Prostate gland (tissue), 2 donors: Measurements from ENCODE around the gene R3HDM4. TPM values are rescaled to one million over a fixed set of nuclear protein-coding genes. Genes with fewer than 3 reads are reported as not detected.
A peak's percentile ranks its signal among the peaks of the same experiment; 100 is the strongest.

ENCODE experiments used
- DNase-seq: peaks from one replicate; pipeline ENCODE4 v3.0.0-alpha.2; 2019; ENCODE audit warnings: low spot score
- H3K27ac ChIP-seq, 2 donors: fragments of 200-600 bp; sonication (generic); 2 replicates each; pipeline ENCODE4 v1.5.1; 2017 to 2019
- H3K27me3 ChIP-seq: fragments of 200-600 bp; sonication (generic); replicated peaks from 2 replicates; pipeline ENCODE4 v1.5.1; 2019; ENCODE audit not compliant: insufficient read depth
- H3K36me3 ChIP-seq, 2 donors: fragments of 200-600 bp; sonication (generic); 1 replicate in 1 of 2; 2 replicates in 1 of 2; pipeline versions ENCODE4 v1.5.1 to v1.8.1; 2017 to 2019
- H3K4me1 ChIP-seq: fragments of 200-600 bp; sonication (generic); replicated peaks from 2 replicates; pipeline ENCODE4 v1.5.1; 2019
- H3K4me3 ChIP-seq, 2 donors: fragments of 200-600 bp; sonication (generic); 2 replicates each; pipeline ENCODE4 v1.5.1; 2017 to 2019
- H3K9me3 ChIP-seq: fragments of 200-600 bp; sonication (generic); 2 replicates; pipeline ENCODE4 v1.5.1; 2017
- POLR2A ChIP-seq: fragments of 450-650 bp; IDR thresholded peaks from one replicate; pipeline ENCODE4 v1.6.1; 2016; ENCODE audit warnings: antibody characterized with exemption, mild to moderate bottlenecking
- POLR2AphosphoS5 ChIP-seq: sonication (generic); formaldehyde crosslinking; IDR thresholded peaks from one replicate; pipeline ENCODE4 v1.6.1; 2017; ENCODE audit warnings: antibody characterized with exemption
- WGBS: methylation state at CpG from one replicate; pipeline ENCODE4 v1.1.5; 2018; 5-methylcytosine and 5-hydroxymethylcytosine counted together
- intact Hi-C: fragments of 100-400 bp; cut with DNase I; formaldehyde crosslinking; loops from one replicate; pipeline ENCODE4 v1.14.2; 2022
- total RNA-seq, 2 donors: library from RNA; depleted of rRNA; stranded (reverse); fragments of >200 nt; gene quantifications; one replicate each; pipeline ENCODE4 v1.1.0, GENCODE V29; 2016
- TF ChIP-seq, protein P1 (sequence below), 4 experiments: fragments of 200-600 bp in 2 of 4; fragments of 450-650 bp in 2 of 4; sonication (generic) in 2 of 4; IDR thresholded peaks; 1 replicate in 3 of 4; 2 replicates in 1 of 4; pipeline ENCODE4 v1.5.1; 2016 to 2019; ENCODE audit warnings: antibody characterized with exemption in 4 of 4, mild to moderate bottlenecking in 2 of 4, moderate library complexity in 2 of 4

Gene R3HDM4
- total RNA-seq, 2 donors from 2014 or later: 36.9 to 58.7 TPM

DNA sequence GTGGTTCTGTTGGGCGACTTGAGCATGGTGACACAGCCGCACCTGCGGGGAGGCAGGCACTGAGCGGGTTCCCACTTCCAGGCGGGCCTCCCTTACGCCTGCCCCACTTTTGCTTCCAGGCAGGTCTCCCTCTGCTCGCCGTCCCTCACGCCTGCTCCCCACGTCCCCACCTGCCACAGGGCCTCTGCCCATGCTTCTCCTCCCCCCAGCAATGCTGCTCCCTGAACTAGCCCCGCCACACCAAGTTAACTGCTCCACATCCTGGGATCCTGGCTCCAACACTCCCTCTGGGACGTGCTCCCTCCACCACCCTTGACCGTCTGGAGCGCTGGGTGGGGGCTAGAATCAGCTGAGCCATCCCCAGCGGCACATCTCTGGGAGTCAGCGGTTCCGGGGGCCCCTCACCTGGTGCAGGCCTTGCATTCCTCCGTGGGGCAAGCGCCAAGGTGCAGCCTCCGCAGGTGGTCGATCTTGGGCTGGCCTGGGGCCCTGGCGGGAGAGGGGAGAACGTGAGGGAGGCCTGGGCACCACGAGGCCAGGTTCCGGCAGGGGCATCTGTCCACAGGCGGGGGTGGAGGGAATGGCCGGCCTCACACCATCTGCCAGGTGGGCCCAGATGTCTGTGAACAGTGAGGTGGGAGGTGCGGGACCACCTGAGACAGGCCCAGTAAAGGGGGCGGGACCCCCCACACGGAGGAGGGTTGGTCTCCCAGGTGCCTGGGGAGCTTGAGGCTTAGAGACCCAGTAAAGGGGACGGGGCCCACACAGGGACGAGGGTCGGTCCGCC lies 44.4 kb downstream of the R3HDM4 start:
- Histone ChIP-seq H3K4me1 (no peaks in the 10 kb centered on the region), H3K27me3 (no peaks in the 10 kb centered on the region), H3K4me3 (no peak overlapping the region), H3K27ac (peak overlapping the region; percentile 69 to 74), H3K9me3 (no peaks in the 10 kb centered on the region), H3K36me3 (no peaks in the 10 kb centered on the region)
- intact Hi-C loops: loop anchor here (2.0 to 5.0 kb wide), 2 partner anchors 44 to 114 kb away; partner anchors contain the start of genes R3HDM4 and WDR18
- 91% methylated on average over 34 of the region's 34 CpGs for WGBS
- no peak for DNase-seq
- TF ChIP-seq POLR2A (no peak), POLR2AphosphoS5 (no peak)
- TF ChIP-seq, protein P1, sequence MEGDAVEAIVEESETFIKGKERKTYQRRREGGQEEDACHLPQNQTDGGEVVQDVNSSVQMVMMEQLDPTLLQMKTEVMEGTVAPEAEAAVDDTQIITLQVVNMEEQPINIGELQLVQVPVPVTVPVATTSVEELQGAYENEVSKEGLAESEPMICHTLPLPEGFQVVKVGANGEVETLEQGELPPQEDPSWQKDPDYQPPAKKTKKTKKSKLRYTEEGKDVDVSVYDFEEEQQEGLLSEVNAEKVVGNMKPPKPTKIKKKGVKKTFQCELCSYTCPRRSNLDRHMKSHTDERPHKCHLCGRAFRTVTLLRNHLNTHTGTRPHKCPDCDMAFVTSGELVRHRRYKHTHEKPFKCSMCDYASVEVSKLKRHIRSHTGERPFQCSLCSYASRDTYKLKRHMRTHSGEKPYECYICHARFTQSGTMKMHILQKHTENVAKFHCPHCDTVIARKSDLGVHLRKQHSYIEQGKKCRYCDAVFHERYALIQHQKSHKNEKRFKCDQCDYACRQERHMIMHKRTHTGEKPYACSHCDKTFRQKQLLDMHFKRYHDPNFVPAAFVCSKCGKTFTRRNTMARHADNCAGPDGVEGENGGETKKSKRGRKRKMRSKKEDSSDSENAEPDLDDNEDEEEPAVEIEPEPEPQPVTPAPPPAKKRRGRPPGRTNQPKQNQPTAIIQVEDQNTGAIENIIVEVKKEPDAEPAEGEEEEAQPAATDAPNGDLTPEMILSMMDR (IDR thresholded peaks at IDR 0.05): no peak

DNA sequence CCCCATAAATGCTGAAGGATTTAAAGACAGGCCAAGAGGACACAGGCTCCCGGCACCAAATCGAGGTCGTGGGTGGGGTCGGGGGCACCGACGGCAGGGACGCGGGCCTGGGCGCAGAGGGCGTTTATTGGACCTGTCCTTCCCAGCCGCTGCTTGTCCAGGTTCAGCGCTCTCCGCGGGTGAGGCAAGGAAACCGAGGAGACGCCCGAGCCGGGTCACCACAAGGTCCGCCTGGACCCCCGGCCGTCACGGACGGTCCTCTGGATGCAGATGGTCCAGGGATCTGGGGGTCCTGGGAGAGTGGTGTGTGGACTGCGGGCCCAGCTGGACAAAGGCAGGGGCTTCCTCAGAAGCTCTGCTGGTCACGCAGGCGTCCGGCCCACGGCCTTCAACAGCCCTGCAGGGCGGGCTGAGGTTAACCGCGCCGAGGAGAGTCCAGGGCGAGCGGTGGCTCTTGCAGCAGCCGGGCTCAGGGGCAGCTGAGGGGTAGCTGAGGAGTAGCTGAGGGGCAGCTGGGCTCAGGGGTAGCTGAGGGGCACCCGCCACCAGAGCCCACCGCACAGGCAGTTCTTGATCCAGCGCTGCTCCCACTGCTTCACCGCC lies 45.1 kb downstream of the R3HDM4 start:
- no peak overlapping the region for H3K4me3 ChIP-seq
- no peaks in the 10 kb centered on the region for H3K36me3 ChIP-seq
- H3K4me1 ChIP-seq: no peaks in the 10 kb centered on the region
- no peaks in the 10 kb centered on the region for H3K27me3 ChIP-seq
- no peak for DNase-seq
- WGBS: 89% methylated on average over 38 of the region's 39 CpGs
- no peaks in the 10 kb centered on the region for H3K9me3 ChIP-seq
- intact Hi-C loops: loop anchor here (2.0 to 5.0 kb wide), 2 partner anchors 45 to 114 kb away; partner anchors contain the start of genes R3HDM4 and WDR18
- H3K27ac ChIP-seq: no peak overlapping the region
- no peak for TF ChIP-seq POLR2AphosphoS5
- no peak for TF ChIP-seq POLR2A
- TF ChIP-seq, protein P1 (IDR thresholded peaks at IDR 0.05): no peak

DNA sequence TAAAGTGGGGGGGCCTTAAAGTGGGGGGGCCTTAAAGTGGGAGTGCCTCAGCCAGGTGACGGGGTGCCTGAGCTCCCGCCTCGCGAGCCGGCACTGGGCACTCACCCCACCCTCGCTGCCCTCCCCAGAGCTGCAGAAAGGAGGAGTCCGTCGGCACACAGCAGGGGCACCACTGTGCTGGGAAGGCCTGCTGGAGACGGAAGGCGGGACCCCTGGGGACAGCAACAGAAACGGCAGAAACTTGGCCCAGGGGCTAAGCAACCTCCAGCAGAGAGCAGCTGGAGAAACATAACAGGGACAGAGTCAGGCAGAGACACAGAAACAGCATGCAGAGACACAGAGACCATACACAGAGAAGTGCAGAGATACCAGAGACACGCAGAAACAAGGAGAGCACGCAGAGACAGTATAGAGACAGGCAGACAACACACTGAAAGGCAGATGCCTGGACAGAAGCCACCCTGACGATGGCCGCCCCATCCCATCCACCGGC lies 45.7 kb downstream of the R3HDM4 start:
- no peak overlapping the region for H3K27ac ChIP-seq
- WGBS: 80% methylated on average over 16 of the region's 16 CpGs
- intact Hi-C loops: loop anchor here (5.0 kb wide), 1 partner anchor 115 kb away; the partner anchor contains the start of gene WDR18
- no peak overlapping the region for H3K4me3 ChIP-seq
- no peak for DNase-seq
- TF ChIP-seq POLR2A (no peak), POLR2AphosphoS5 (no peak)
- TF ChIP-seq, protein P1 (IDR thresholded peaks at IDR 0.05): no peak
- H3K36me3 ChIP-seq: no peaks in the 10 kb centered on the region
- no peaks in the 10 kb centered on the region for H3K4me1 ChIP-seq
- no peaks in the 10 kb centered on the region for H3K9me3 ChIP-seq
- H3K27me3 ChIP-seq: no peaks in the 10 kb centered on the region

DNA sequence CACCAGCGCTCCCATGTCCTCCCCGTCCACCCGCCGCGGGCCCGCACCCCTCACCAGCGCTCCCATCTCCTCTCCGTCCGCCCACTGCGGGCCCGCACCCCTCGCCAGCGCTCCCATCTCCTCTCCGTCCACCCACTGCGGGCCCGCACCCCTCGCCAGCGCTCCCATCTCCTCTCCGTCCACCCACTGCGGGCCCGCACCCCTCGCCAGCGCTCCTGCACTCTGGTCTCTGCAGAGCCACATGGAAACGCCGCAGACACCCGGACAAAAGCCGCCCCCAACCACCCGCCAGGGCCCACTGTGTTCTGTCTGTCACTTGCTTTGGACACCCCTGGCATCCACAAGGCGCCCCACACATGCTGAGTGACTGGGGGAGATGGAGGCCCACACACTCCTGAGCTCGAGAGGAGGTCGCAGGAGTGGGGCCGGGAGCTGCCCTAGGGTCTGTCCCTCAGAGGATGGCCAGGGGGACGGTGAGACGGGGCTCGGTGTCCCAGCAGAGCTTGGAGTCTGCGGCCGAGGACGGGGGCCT lies 46.2 kb downstream of the R3HDM4 start:
- Histone ChIP-seq H3K36me3 (no peaks in the 10 kb centered on the region), H3K27me3 (no peaks in the 10 kb centered on the region), H3K4me1 (no peaks in the 10 kb centered on the region), H3K9me3 (no peaks in the 10 kb centered on the region), H3K4me3 (no peak overlapping the region), H3K27ac (no peak overlapping the region)
- TF ChIP-seq POLR2AphosphoS5 (no peak), POLR2A (no peak)
- TF ChIP-seq, protein P1 (IDR thresholded peaks at IDR 0.05): no peak
- DNase-seq: no peak
- intact Hi-C loops: loop anchor here (5.0 kb wide), 1 partner anchor 115 kb away; the partner anchor contains the start of gene WDR18
- WGBS: 86% methylated on average over 37 of the region's 38 CpGs
